ENCODE data around the gene PSMD9.

GRCh38 chr12:121930862-121931261, 42.3 kb downstream of the PSMD9 start:
- TF ChIP-seq EZH2 (IDR thresholded peaks at IDR 0.05; ENCODE audit: borderline replicate concordance, low read length) (no peak), CTCF (IDR thresholded peaks at IDR 0.05; ENCODE audit: low read length) (no peak)
